ENCODE measurements around the gene KHDC3L.
A peak's percentile ranks its signal among the peaks of the same experiment; 100 is the strongest.
"Not testable (repeated sequence)": the region's sequence is repeated elsewhere in the genome, so short reads cannot be mapped to it uniquely, and the experiment has no call there.

Gene KHDC3L

DNA sequence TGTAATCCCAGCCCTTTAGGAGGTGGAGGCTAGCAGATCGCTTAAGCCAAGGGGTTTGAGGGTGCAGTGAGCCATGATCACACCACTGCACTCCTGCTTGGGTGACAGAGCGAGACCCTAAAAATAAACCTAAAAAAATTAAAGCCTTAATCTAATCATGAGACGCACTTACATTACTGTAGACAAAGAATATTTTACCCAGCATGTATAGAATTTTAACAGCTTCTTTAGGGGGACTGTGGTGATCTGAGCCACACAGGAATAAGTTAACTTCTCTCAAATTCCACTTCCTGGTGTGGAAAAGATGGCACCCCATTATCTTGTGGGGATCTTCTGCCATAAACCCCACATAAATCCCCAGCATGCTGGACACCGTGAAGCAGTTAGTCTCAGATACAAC is 9.5 kb downstream of the KHDC3L start:
- DNase-seq = no peak

DNA sequence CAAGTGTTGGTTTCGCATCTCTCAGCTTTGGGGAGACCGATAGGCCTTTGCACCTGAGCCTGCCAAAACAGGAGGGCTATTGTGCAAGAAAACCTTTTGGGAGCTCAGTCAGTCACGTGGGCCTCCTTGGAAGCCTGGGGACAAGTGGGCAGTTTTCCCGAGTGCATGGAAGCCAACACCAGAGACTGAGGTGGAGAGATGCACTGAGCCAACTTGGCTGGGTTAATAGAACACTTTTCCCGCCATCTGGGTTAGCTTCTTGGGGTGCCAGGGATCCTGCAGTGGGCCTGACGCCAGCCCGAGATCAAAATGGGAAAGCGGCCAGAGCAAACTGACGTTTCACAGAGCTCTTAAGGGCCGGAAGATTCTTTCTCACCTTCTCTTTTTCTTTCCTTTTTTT is 10.1 kb downstream of the KHDC3L start:
- DNase-seq = no peak

DNA sequence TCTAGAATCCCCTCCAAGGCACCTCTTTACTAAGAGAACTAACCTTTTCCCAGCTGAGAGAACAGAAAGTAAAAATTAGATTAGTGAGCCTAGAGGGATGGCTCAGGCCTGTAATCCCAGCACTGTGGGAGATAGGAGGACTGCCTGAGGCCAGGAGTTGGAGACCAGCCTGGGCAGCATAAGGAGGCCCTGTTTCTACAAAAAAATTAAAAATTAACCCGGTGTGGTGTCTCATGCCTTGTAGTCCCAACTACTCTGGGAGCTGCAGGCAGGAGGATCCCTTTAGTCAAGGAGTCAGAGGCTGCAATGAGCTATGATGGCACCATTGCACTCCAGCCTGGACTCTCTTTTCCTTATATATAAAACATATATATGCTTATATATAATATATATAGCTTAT is 12.8 kb downstream of the KHDC3L start:
- no peak for DNase-seq

DNA sequence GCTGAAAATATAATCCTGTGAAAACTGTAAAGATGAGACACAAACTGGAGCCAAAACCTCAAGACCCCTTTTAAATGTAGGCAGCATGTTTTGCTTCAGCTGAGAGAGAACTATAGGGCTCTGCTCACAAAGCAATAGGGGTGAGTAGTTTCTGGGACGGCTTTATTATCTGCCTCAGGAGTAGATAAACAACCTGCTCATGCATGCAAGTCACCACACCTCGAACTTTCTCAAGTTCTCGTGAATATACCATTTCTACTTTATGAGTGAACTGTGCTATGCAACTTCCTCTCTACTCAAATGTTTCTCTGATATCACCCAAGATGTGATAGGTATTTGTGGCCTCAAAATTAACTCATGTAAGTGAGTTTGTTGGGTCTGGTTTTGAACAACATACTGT is 14.8 kb downstream of the KHDC3L start:
- no peak for DNase-seq

DNA sequence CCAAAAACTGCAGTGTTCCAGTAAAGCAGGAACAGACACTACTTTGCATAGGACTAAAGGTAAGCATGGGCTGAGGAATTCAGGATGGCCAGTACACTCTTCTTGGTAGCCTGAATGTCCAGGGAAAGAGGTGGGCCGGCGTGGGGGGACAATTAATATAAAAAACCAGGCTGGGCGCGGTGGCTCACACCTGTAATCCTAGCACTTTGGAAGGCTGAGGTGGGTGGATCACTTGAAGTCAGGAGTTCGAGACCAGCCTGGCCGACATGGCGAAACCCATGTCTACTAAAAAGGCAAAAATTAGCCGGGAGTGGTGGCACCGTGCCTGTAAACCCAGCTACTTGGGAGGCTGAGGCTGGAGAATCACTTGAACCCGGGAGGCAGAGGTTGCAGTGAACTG is 19.1 kb downstream of the KHDC3L start:
- DNase-seq = not testable (repeated sequence)

DNA sequence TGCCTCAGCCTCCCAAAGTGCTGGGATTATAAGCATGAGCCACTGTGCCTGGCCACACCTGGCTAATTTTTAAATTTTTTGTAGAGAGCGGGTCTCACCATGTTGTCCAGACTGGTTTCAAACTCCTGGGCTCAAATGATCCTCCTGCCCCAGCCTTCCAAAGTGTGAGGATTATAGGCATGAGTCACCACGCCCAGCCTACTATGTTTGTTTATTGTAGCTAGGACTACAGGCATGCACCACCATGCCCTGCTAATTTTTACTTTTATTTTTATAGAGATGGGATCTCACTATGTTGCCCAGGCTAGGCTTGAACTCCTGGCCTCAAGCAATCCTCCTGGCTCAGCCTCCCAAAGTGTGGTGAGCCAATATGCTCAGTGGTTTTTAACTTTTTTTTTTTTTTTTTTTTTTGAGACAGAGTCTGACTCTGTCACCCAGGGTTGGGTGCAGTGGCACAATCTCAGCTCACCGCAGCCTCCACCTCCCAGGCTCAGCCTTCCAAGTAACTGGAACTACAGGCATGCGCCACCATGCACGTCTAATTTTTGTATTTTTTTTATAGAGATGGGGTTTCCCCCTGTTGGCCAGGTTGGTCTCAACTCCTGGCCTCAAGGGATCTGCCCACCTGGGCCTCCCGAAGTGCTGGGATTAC is 20.1 kb downstream of the KHDC3L start:
- no peak for DNase-seq

DNA sequence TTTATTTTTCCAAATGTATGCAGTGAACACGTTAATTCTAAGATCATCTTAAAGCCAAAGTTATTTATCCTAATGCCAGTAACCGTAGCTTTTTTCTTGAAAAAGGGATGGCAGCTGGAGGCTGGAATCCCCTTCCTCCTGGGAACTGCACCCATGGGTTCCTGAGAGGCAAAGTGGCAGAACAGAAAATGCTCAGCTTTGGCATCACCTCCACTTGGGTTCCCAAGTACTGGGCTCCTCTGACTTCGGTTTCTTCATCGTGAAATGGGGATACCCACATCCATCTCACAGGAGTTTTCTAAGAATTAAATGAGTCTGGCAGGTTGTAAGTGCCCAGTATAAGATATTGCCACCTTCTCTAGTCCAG is 26.0 kb downstream of the KHDC3L start:
- no peak for DNase-seq

DNA sequence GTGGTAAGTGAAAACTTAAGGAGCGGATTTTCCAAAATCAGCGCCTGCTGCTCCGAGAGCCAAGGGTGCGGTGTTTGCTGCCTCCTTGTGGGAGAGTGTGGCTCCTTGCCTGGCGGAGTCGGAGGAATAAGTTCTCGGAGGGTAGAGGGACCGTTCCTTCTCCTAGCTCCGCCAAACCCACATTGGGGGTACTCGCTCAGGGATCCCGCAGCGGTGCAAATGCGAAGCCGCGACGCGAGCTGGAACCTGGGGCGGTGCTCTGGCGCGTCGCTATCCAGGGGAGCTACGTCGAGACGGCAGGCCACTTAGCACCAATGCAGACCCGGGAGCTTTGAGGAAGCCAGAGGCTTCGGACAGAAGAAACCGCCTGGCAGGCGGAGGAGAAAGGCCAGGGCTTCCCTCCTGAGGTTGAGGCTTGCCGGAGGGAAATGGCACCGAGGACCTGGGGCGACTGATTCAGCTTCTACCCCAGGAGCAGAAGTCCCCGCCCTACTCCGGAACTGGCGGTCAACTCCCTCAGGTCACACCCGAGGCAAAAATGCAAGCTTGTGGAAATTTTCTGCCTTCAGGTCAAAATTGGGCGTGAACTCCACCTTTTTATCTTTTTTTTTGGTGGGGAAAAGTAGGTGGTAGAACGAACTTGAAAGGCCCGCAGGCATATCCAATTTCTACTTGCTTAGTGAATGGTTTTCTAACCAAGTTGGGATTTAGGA is 26.5 kb downstream of the KHDC3L start:
- DNase-seq = peak; percentile 72

DNA sequence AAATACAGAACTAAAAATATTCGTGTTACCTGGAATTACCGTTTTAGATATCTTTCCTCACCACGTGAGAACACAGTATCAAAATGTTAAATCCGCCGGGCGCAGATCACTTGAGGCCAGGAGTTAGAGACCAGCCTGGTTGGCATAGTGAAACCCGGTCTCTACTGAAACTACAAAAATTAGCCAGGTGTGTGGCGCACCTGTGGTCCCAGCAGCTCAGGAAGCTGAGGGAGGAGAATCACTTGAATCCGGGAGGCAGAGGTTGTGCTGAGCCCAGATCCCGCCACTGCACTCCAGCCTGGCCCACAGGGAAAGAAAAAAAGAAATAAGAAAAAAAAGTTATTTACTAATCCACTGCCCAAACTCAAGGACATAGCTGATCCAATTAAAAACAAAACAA is 27.4 kb downstream of the KHDC3L start:
- DNase-seq = peak; percentile 68

DNA sequence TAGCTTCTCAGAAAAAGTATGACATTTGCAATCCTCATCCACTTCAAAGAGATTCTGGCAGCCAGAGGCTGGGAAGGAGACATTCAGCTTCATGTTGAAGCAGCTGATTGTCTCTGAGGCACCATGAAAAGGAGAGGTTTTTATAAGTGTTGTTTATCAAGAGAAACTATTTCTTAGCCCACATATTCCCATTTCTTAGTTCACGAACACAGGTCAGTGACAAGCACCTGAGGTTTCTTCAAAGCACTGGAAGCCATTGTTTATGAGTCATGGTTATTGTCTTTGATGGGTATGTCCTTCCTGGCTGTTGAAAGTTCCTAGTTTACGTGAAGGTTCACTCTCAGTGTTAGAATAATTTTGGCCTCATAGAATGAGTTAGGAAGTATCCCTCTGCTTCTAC is 29.2 kb downstream of the KHDC3L start:
- no peak for DNase-seq

DNA sequence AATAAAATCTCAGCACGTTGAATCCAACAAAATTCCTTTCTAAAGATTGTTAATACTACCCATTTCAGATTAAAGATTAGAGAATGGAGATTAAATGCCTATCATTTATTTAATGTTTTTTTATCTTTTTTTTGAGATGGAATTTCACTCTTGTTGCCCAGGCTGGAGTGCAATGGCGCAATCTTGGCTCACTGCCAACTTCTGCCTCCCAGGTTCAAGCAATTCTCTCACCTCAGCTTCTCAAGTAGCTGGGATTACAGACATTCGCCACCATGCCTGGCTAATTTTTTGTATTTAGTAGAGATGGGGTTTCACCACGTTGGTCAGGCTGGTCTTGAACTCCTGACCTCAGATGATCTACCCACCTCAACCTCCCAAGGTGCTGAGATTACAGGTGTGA is 29.7 kb downstream of the KHDC3L start:
- not testable (repeated sequence) for DNase-seq

DNA sequence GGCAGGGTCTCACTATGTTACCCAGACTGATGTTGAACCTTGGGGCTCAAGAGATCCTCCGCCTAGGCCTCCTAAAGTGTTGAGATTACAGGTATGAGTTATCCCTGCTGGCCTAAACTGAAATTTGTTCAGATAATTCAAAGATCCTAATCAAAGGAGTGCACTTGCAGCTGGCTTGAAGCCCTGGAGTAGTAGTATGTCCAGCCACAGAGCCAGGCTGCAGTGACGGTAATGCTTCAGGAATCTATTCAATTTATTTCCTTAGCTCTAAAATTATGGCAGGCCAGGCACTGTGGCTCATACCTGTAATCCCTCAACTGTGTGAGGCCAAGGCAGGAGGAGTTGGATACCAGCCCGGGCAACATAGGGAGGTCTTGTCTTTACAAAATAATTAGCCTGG is 30.8 kb downstream of the KHDC3L start:
- no peak for DNase-seq

DNA sequence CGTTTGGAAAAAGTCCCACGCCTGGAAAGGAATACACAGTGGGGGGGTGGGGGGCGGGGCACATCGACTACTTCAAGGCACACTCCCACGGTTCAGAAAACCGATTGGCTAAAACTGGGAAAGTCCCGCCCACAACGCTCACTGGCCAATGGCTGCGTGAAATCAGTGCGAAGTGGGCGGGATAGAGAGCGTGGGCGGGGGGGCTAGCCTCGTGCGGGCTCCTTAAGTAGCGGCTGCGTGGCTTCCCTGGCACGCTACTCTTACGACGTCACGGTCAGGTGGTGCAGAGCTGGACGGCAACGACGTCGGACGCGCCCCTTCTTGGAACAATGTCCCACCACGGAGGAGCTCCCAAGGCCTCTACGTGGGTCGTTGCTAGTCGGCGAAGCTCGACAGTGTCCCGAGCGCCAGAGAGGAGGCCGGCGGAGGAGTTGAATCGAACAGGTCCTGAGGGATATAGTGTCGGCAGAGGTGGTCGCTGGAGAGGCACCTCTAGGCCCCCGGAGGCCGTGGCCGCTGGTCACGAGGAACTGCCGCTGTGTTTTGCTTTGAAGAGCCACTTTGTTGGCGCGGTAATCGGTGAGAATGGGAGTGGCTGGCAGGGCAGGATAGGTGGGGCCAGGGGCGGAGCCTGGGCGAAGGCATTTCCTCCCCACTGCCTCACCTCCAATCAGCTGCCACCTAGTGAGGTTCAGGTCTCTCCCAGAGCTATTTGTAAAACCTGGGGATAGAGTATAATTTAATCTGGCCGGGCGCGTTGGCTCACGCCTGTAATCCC is 32.3 kb downstream of the KHDC3L start, which contains the start of gene DDX43:
TSS of gene DDX43 (plus strand) at position 252 of the 778 bp plus-strand sequence. CDS start at position 330, 78 bp downstream.
- DNase-seq = peak; percentile 96

DNA sequence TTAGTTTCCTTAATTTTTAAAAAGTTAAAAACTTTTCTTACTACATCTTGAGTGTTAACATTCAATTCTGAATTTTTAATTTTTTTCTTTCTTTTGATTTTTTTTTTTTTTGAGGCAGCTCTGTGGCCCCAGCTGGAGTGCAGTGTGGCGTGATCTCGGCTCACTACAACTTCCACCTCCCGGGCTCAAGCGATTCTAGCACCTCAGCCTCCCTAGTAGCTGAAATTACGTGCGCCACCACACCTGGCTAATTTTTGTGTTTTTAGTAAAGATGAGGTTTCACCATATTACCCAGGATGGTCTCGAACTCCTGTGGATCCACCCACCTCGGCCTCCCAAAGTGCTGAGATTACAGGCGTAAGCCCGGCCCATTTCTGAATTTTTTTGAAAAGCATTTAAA is 33.4 kb downstream of the KHDC3L start:
- no peak for DNase-seq

DNA sequence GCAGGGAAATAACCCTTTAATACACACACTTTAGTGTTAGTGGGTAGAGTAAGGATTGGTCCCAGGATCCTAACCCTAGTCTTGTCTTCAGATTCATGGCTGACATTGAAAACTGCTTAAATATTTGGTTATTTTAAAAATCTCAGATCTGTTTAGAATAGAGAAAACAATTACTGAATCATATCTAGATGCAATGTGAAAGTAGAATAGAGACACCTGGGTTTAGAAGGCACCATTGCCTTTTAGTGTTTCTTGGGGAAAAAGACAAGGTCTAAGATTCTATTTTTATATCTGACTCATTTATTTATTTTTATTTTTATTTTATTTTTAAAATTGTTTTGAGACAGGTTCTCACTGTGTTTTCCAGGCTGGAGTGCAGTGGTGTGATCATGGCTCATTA is 38.2 kb downstream of the KHDC3L start:
- no peak for DNase-seq

DNA sequence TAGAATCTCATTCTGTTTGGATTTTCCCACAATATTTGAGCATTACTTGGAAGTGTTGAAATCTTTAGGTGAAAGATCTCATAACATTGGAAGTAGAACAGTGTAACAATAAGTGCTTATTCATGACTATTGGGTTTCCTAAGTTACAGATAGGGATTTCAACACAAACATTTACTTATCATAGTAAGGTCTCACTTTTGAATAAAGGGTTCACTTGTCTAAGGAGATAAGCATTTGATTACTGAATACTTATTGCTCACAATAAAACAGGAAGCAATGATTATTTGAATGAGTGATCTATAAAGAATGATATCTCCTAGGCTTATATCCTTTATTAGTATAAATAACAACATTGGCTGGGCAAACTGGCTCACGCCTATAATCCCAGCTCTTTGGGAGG is 46.9 kb downstream of the KHDC3L start:
- no peak for DNase-seq

DNA sequence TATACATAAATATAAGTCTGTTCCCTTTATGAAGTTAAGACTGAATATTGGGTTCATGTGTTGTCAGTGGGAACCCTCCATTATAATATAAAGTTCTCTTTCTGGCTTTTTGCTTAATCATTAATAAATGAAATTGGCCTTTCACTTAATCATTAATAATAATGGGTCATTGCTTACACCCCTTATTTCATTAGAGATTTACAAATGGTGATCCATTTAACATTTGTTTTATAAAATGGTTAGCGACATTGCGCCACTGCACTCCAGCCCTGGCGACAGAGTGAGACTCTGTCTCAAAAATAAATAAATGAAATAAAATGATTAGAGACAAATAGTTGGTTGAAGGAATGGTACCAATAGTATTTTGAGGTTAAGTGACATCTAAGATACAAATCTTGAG is 50.6 kb downstream of the KHDC3L start:
- DNase-seq = no peak
